GM12878 (cell line): Measurements from ENCODE around the gene CYYR1. TPM values are rescaled to one million over a fixed set of nuclear protein-coding genes. Genes with fewer than 3 reads are reported as not detected.

Source experiments
- ATAC-seq: fragments of 200-7000 bp; cut with Tn5 transposase; 3 replicates; pipeline ENCODE4 v1.9.1; 2020; ENCODE audit warnings: mild to moderate bottlenecking, moderate library complexity
- BruUV-seq: library from RNA; stranded (reverse); fragments of 400-500 nt; replicated peaks from 2 replicates; lab custom pipeline; 2021; lab: Mats Ljungman, UMichigan
- CTCF ChIA-PET: fragments of 300-600 bp; sonication (Branson Sonifier 250); formaldehyde crosslinking; extraction: SDS; loops from one replicate; lab custom pipeline; 2021; ENCODE audit warnings: inconsistent platforms; lab: Yijun Ruan, JAX
- POLR2A ChIA-PET: fragments of 350-600 bp; formaldehyde crosslinking; extraction: SDS; loops from one replicate; lab custom pipeline; 2021; ENCODE audit warnings: inconsistent platforms; lab: Charles Lee
- RAD21 ChIA-PET: fragments of 300-600 bp; sonication (Branson Sonifier 250); formaldehyde crosslinking; loops from one replicate; lab custom pipeline; 2023; ENCODE audit warnings: antibody characterized with exemption; ENCODE audit not compliant: unreplicated experiment; lab: Charles Lee
- SMC1A ChIA-PET: fragments of 300-600 bp; sonication (Branson Sonifier 250); formaldehyde crosslinking; loops from one replicate; lab custom pipeline; 2023; ENCODE audit not compliant: unreplicated experiment, uncharacterized antibody; lab: Charles Lee
- DNase-seq: peaks from one replicate; pipeline ENCODE4 v3.0.0-alpha.2; 2011; ENCODE audit warnings: low read depth, low spot score
- FAIRE-seq: peaks from 3 replicates; lab custom pipeline; 2011; peaks lifted over from hg19 to GRCh38; lab: Jason Lieb, UNC
- H2AFZ ChIP-seq: 2 replicates; pipeline ENCODE4 v1.6.0; 2011; ENCODE audit warnings: low read depth, low read length, control low read depth; ENCODE audit not compliant: control insufficient read depth
- H3K27ac ChIP-seq: 2 replicates; pipeline ENCODE4 v1.5.1; 2011; ENCODE audit warnings: control low read depth; ENCODE audit not compliant: control insufficient read depth, insufficient read depth
- H3K27me3 ChIP-seq, 2 experiments: replicated peaks in 1 of 2; 2 replicates each; pipeline versions ENCODE4 v1.6.0 to v1.6.1; 2011; ENCODE audit warnings: low read length in 1 of 2; ENCODE audit not compliant: control insufficient read depth in 2 of 2, insufficient read depth in 2 of 2
- H3K36me3 ChIP-seq, 2 experiments: 2 replicates each; pipeline ENCODE4 v1.5.1; 2011; ENCODE audit warnings: low read length in 1 of 2; ENCODE audit not compliant: control insufficient read depth in 2 of 2, insufficient read depth in 2 of 2
- H3K4me1 ChIP-seq: 2 replicates; pipeline ENCODE4 v1.6.1; 2011; ENCODE audit warnings: mild to moderate bottlenecking, low read length, moderate library complexity, mixed read lengths; ENCODE audit not compliant: control insufficient read depth, insufficient read depth
- H3K4me2 ChIP-seq: 2 replicates; pipeline ENCODE4 v1.6.0; 2011; ENCODE audit warnings: control low read depth; ENCODE audit not compliant: control insufficient read depth, insufficient read depth
- H3K4me3 ChIP-seq: fragments of 200-600 bp; sonication (generic); 2 replicates; pipeline ENCODE4 v1.5.1; 2016
- H3K79me2 ChIP-seq: 2 replicates; pipeline ENCODE4 v1.6.0; 2011; ENCODE audit warnings: low read length; ENCODE audit not compliant: control insufficient read depth, insufficient read depth
- H3K9ac ChIP-seq: 2 replicates; pipeline ENCODE4 v1.8.0; 2011; ENCODE audit warnings: low read length, control low read depth, mixed read lengths; ENCODE audit not compliant: control insufficient read depth, insufficient read depth
- H3K9me3 ChIP-seq: replicated peaks from 3 replicates; pipeline ENCODE4 v1.5.1; 2011; ENCODE audit warnings: mild to moderate bottlenecking, low read length; ENCODE audit not compliant: control insufficient read depth, insufficient read depth
- H4K20me1 ChIP-seq: 2 replicates; pipeline ENCODE4 v1.6.0; 2011; ENCODE audit not compliant: control insufficient read depth, insufficient read depth
- BRCA1 ChIP-seq: IDR thresholded peaks from 2 replicates; pipeline ENCODE4 v1.6.1; 2011; ENCODE audit warnings: low read depth, low read length, improper control_type of control experiment
- CBX5 ChIP-seq: sonication (generic); IDR thresholded peaks from 2 replicates; pipeline ENCODE4 v1.6.1; 2016; ENCODE audit warnings: low read depth, moderate library complexity, mild to moderate bottlenecking, inconsistent platforms
- CEBPB ChIP-seq, 2 experiments: fragments of 150-350 bp in 1 of 2; IDR thresholded peaks; 2 replicates each; pipeline ENCODE4 v1.6.1; 2012 to 2014; ENCODE audit warnings: low read depth in 2 of 2, low read length in 2 of 2, borderline replicate concordance in 1 of 2, inconsistent platforms in 1 of 2
- FOS ChIP-seq: IDR thresholded peaks from 3 replicates; pipeline ENCODE4 v1.6.1; 2011; ENCODE audit warnings: borderline replicate concordance; ENCODE audit not compliant: insufficient read length; ENCODE audit errors: extremely low read depth
- FOXK2 ChIP-seq: fragments of 450-650 bp; IDR thresholded peaks from 2 replicates; pipeline ENCODE4 v1.6.1; 2017; ENCODE audit warnings: mild to moderate bottlenecking, moderate library complexity
- GABPA ChIP-seq: IDR thresholded peaks from 2 replicates; pipeline ENCODE4 v1.6.1; 2014; ENCODE audit warnings: antibody characterized with exemption, low read depth, mild to moderate bottlenecking, inconsistent platforms
- KAT2A ChIP-seq: conservative IDR thresholded peaks from 2 replicates; pipeline ENCODE4 v1.6.1; 2011; ENCODE audit warnings: low read depth, low read length; ENCODE audit not compliant: control insufficient read depth
- NFYA ChIP-seq: IDR thresholded peaks from 2 replicates; pipeline ENCODE4 v1.6.1; 2011; ENCODE audit warnings: low read depth, mild to moderate bottlenecking, low read length, improper control_type of control experiment, borderline replicate concordance
- NR2F1 ChIP-seq: fragments of 450-650 bp; conservative IDR thresholded peaks from 2 replicates; pipeline ENCODE4 v1.6.1; 2017; ENCODE audit warnings: mild to moderate bottlenecking
- RCOR1 ChIP-seq: conservative IDR thresholded peaks from 2 replicates; pipeline ENCODE4 v1.6.1; 2012; ENCODE audit warnings: low read depth, low read length, improper control_type of control experiment
- RELA ChIP-seq: fragments of 450-650 bp; IDR thresholded peaks from 2 replicates; pipeline ENCODE4 v1.8.0; 2014; ENCODE audit warnings: borderline replicate concordance; ENCODE audit not compliant: partially characterized antibody
- SIX5 ChIP-seq: IDR thresholded peaks from 2 replicates; pipeline ENCODE4 v1.6.1; 2011; ENCODE audit warnings: mild to moderate bottlenecking, low read depth, low read length, moderate library complexity; ENCODE audit not compliant: severe bottlenecking
- SMC3 ChIP-seq: IDR thresholded peaks from 2 replicates; pipeline ENCODE4 v1.6.1; 2011; ENCODE audit warnings: low read length, improper control_type of control experiment, borderline replicate concordance
- SUZ12 ChIP-seq: fragments of 200-600 bp; sonication (generic); IDR thresholded peaks from one replicate; pipeline ENCODE4 v1.6.1; 2018; ENCODE audit warnings: antibody characterized with exemption, mild to moderate bottlenecking; ENCODE audit not compliant: unreplicated experiment
- ZNF24 ChIP-seq: fragments of 450-650 bp; IDR thresholded peaks from 2 replicates; pipeline ENCODE4 v1.6.1; 2017; ENCODE audit warnings: antibody characterized with exemption, mild to moderate bottlenecking
- ZNF274 ChIP-seq: IDR thresholded peaks from one replicate; pipeline ENCODE4 v1.8.0; 2011; ENCODE audit not compliant: insufficient read length, insufficient read depth
- WGBS: methylation state at CpG from one replicate; pipeline ENCODE4 v1.1.6; 2016; ENCODE audit warnings: low lambda C conversion rate; ENCODE audit not compliant: insufficient replicate concordance, insufficient coverage; ENCODE audit errors: missing lambda C conversion rate; 5-methylcytosine and 5-hydroxymethylcytosine counted together
- in situ Hi-C: fragments of 300-500 bp; cut with MboI; formaldehyde crosslinking; loops from 9 replicates; pipeline ENCODE4 v1.14.3; 2018; ENCODE audit warnings: mixed read lengths
- intact Hi-C: fragments of 100-400 bp; cut with micrococcal nuclease; formaldehyde crosslinking; loops from one replicate; pipeline ENCODE4 v1.14.2; 2022; ENCODE audit not compliant: unreplicated experiment
- polyA plus RNA-seq, 11 experiments: library from polyadenylated mRNA; depleted of rRNA in 4 of 11; unstranded in 6 of 11; stranded (reverse) in 5 of 11; fragments of >200 nt; fragmentation: Nextera tagmentation in 4 of 11; fragmentation: Illumina TruSeq in 1 of 11; extraction: Ambion mirVana in 4 of 11; extraction: Trizol in 1 of 11; gene quantifications; 1 replicate in 1 of 11; 2 replicates in 10 of 11; pipeline versions ENCODE4 v1.2.1 to v1.2.3, GENCODE V29; 2011 to 2016; ENCODE audit warnings: inconsistent platforms in 2 of 11, missing spikeins in 2 of 11, low read depth in 1 of 11
- total RNA-seq, 4 experiments: library from RNA; depleted of rRNA in 3 of 4; stranded (reverse); fragments of >200 nt in 3 of 4; fragmentation: Illumina TruSeq in 1 of 4; extraction: Trizol in 1 of 4; gene quantifications; 2 replicates each; pipeline versions ENCODE4 v1.2.1 to v1.2.3, GENCODE V29; 2013 to 2021

Gene CYYR1
- total and polyA plus RNA-seq, 10 of the 15 experiments (the other 5 are each of a cell fraction or from before 2014, with no cell fraction given): 0.11 to 0.13 TPM; not detected in 8

DNA sequence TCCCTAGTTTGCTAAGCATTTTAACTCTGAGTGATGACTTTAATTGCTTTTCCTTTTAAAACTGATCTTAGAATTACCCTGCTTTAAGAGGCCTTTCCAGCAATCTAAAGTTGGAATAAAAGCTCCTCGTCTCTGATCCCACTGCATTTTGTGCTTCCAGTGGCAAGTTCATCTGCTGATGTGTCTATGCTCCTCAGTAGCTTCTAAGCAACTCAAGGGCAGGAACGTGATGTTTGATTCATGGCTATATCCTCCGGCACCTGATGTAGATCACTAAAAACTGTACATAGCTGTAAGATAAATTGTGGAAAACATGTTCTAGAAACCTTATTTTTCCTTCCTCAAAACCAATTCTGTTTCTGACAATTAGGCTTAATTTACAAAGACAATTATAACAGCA lies 12.5 kb downstream of the CYYR1 start:
- RAD21 ChIA-PET: no interaction called here
- Histone ChIP-seq H4K20me1 (no peaks in the 10 kb centered on the region), H3K4me3 (no peak overlapping the region)
- no TSS peak for BruUV-seq
- TF ChIP-seq CBX5 (no peak), NFYA (no peak), SIX5 (no peak), SMC3 (no peak), NR2F1 (no peak), SUZ12 (no peak), RELA (no peak), KAT2A (no peak), BRCA1 (no peak), RCOR1 (no peak), CEBPB (IDR thresholded peaks at IDR 0.05; ENCODE audit: borderline replicate concordance in 1 of 2, low read depth in 2 of 2, low read length in 2 of 2) (no peak), FOS (no peak), GABPA (no peak), ZNF274 (no peak), FOXK2 (no peak), ZNF24 (no peak)
- TF ChIP-seq, all 136 proteins: peak for 0
- Histone ChIP-seq H3K36me3 (no peaks in the 10 kb centered on the region), H3K4me2 (no peak overlapping the region), H3K9ac (no peak overlapping the region), H3K27ac (no peak overlapping the region), H3K9me3 (no peaks in the 10 kb centered on the region), H3K27me3 (no peaks in the 10 kb centered on the region), H3K79me2 (no peaks in the 10 kb centered on the region), H3K4me1 (no peaks in the 10 kb centered on the region), H2AFZ (no peak overlapping the region)
- no peak for ATAC-seq
- SMC1A ChIA-PET: no interaction called here
- in situ Hi-C loops: no loop called here
- FAIRE-seq: no peak
- no peak for DNase-seq
- intact Hi-C loops: no loop called here
- CTCF ChIA-PET: no interaction called here
- POLR2A ChIA-PET: no interaction called here
- 15% methylated on average over 3 of the region's 3 CpGs for WGBS
